Naive thymus-derived CD4-positive, alpha-beta T cell (primary cell): ENCODE data around the gene ACVR1B. TPM values are rescaled to one million over a fixed set of nuclear protein-coding genes. Genes with fewer than 3 reads are reported as not detected.
"Not testable (repeated sequence)": the region's sequence is repeated elsewhere in the genome, so short reads cannot be mapped to it uniquely, and the experiment has no call there.

Experiments
- ATAC-seq: fragments of 150-1000 bp; cut with Tn5 transposase; 2 replicates; pipeline ENCODE4 v1.10.0; 2021; ENCODE audit warnings: mild to moderate bottlenecking, moderate library complexity
- CTCF ChIA-PET: fragments of 350-600 bp; sonication (Branson Sonifier 250); formaldehyde crosslinking; loops from one replicate; lab custom pipeline; 2021; ENCODE audit warnings: antibody characterized with exemption; lab: Charles Lee
- POLR2A ChIA-PET: fragments of 350-600 bp; sonication (Branson Sonifier 250); formaldehyde crosslinking; loops from one replicate; lab custom pipeline; 2021; ENCODE audit warnings: antibody characterized with exemption, inconsistent platforms; lab: Charles Lee
- DNase-seq, 9 donors: peaks; one replicate each; pipeline versions ENCODE4 v3.0.0 to v3.0.0-alpha.2; 2020 to 2022; ENCODE audit warnings: mixed read lengths in 1 of 9
- H3K27ac ChIP-seq: one replicate; pipeline ENCODE4 v1.7.0; 2013; ENCODE audit warnings: mild to moderate bottlenecking, low read depth, low read length, moderate library complexity
- H3K27me3 ChIP-seq, 2 donors: one replicate each; pipeline ENCODE4 v1.7.0; 2013; ENCODE audit warnings: low read length in 2 of 2, mild to moderate bottlenecking in 2 of 2, moderate library complexity in 2 of 2; ENCODE audit not compliant: control insufficient read depth in 2 of 2, insufficient read depth in 2 of 2
- H3K36me3 ChIP-seq, 3 experiments: 1 replicate in 2 of 3; 2 replicates in 1 of 3; pipeline ENCODE4 v1.7.0; 2013; ENCODE audit warnings: low read length in 3 of 3, mild to moderate bottlenecking in 3 of 3, moderate library complexity in 1 of 3; ENCODE audit not compliant: insufficient read depth in 3 of 3, control insufficient read depth in 2 of 3
- H3K4me1 ChIP-seq, 2 donors: one replicate each; pipeline ENCODE4 v1.7.0; 2013; ENCODE audit warnings: low read length in 2 of 2, mild to moderate bottlenecking in 2 of 2, moderate library complexity in 1 of 2; ENCODE audit not compliant: control insufficient read depth in 2 of 2, insufficient read depth in 2 of 2
- H3K4me3 ChIP-seq: 2 replicates; pipeline ENCODE4 v1.7.0; 2013; ENCODE audit warnings: mild to moderate bottlenecking, low read length
- H3K9me3 ChIP-seq, 3 experiments: 1 replicate in 2 of 3; 2 replicates in 1 of 3; pipeline ENCODE4 v1.7.0; 2013; ENCODE audit warnings: low read length in 3 of 3; ENCODE audit not compliant: control insufficient read depth in 2 of 3
- H3K27ac Mint-ChIP-seq, 9 donors: one replicate each; pipeline ENCODE4 v1.8.0; 2020 to 2022; ENCODE audit warnings: mixed read lengths in 9 of 9, mild to moderate bottlenecking in 8 of 9, moderate library complexity in 5 of 9, inconsistent platforms in 2 of 9
- H3K27me3 Mint-ChIP-seq, 5 donors: one replicate each; pipeline ENCODE4 v1.8.0; 2021 to 2022; ENCODE audit warnings: mixed read lengths in 5 of 5, mild to moderate bottlenecking in 1 of 5
- H3K36me3 Mint-ChIP-seq, 5 donors: one replicate each; pipeline ENCODE4 v1.8.0; 2020 to 2022; ENCODE audit warnings: mixed read lengths in 5 of 5, mild to moderate bottlenecking in 3 of 5, inconsistent platforms in 1 of 5
- H3K4me1 Mint-ChIP-seq, 7 donors: one replicate each; pipeline ENCODE4 v1.8.0; 2020 to 2022; ENCODE audit warnings: mixed read lengths in 7 of 7, mild to moderate bottlenecking in 3 of 7, inconsistent platforms in 1 of 7
- H3K4me3 Mint-ChIP-seq, 10 donors: one replicate each; pipeline ENCODE4 v1.8.0; 2020 to 2022; ENCODE audit warnings: mild to moderate bottlenecking in 10 of 10, mixed read lengths in 10 of 10, moderate library complexity in 6 of 10, inconsistent platforms in 2 of 10
- H3K9me3 Mint-ChIP-seq, 11 donors: one replicate each; pipeline ENCODE4 v1.8.0; 2020 to 2022; ENCODE audit warnings: mixed read lengths in 11 of 11, mild to moderate bottlenecking in 4 of 11, inconsistent platforms in 1 of 11, moderate library complexity in 1 of 11
- intact Hi-C, 2 donors: fragments of 100-400 bp; cut with micrococcal nuclease; formaldehyde crosslinking; loops; one replicate each; pipeline ENCODE4 v1.15.1; 2023
- polyA plus RNA-seq, 2 donors: library from polyadenylated mRNA; unstranded; fragments of 300-500 nt; fragmentation: Illumina TruSeq; gene quantifications; one replicate each; pipeline ENCODE4 v1.2.3, GENCODE V29; 2021
- total RNA-seq, 6 experiments: library from RNA in 5 of 6; stranded (reverse) in 5 of 6; gene quantifications; 1 replicate in 5 of 6; 2 replicates in 1 of 6; pipeline ENCODE4 v1.2.3 and lab custom pipeline; 2021 to 2026

ACVR1B gene
- total and polyA plus RNA-seq, 7 experiments from 2014 or later: 2.5 to 14.8 (median 12.8) TPM

GRCh38 chr12:51974646-51975045 is 23.1 kb downstream of the ACVR1B start:
- H3K27me3 ChIP-seq: no peaks in the 10 kb centered on the region
- ATAC-seq (no peak), DNase-seq (no peak)
- Mint-ChIP-seq H3K4me1 (peaks cover 63 to 76% (median 72%) of the 10 kb centered on the region in 7 donors), H3K27ac (peak overlapping the region in 7 of 9 donors; percentile 1 to 94 (median 76)), H3K27me3 (peaks cover 0 to 16% (median 0%) of the 10 kb centered on the region in 5 donors), H3K36me3 (peaks cover 4 to 24% (median 17%) of the 10 kb centered on the region in 5 donors), H3K4me3 (peak overlapping the region; percentile 43 to 83 (median 66)), H3K9me3 (no peaks in the 10 kb centered on the region)
- peaks cover 0 to 13% (median 0%) of the 10 kb centered on the region in 3 experiments for H3K36me3 ChIP-seq
- peak overlapping the region; percentile 10 for H3K4me3 ChIP-seq
- peaks cover 56 to 65% of the 10 kb centered on the region in 2 donors for H3K4me1 ChIP-seq
- no peaks in the 10 kb centered on the region for H3K9me3 ChIP-seq
- H3K27ac ChIP-seq: peak overlapping the region; percentile 42
- intact Hi-C loops: loop anchor here (1.0 to 10.0 kb wide), 3 partner anchors 23 to 550 kb away; partner anchors contain the start of genes ACVR1B (in 1 of the 2) and SLC4A8 (in 1 of the 2)
- POLR2A ChIA-PET: interaction anchor here (0.7 to 1.1 kb wide), 6 partner anchors 11 to 1465 kb away, joined by 3 read pairs; partner anchors contain the start of genes ACVR1B and ATG101
- CTCF ChIA-PET: interaction anchor here (0.9 to 1.8 kb wide), 7 partner anchors 8 to 51 kb away, joined by 3 to 8 read pairs (median 5); no protein-coding TSS in a partner anchor

GRCh38 chr12:51975196-51975595 is 23.7 kb downstream of the ACVR1B start:
- no peaks in the 10 kb centered on the region for H3K27me3 ChIP-seq
- POLR2A ChIA-PET: interaction anchor here (0.7 to 1.1 kb wide), 6 partner anchors 11 to 1466 kb away, joined by 3 read pairs; partner anchors contain the start of genes ACVR1B and ATG101
- H3K4me1 ChIP-seq: peaks cover 54 to 60% of the 10 kb centered on the region in 2 donors
- peak overlapping the region in 9 of 10 donors; percentile 45 to 83 (median 68) for H3K4me3 Mint-ChIP-seq
- H3K36me3 Mint-ChIP-seq: peaks cover 4 to 24% (median 18%) of the 10 kb centered on the region in 5 donors
- peak overlapping the region in 7 of 9 donors; percentile 24 to 87 (median 44) for H3K27ac Mint-ChIP-seq
- CTCF ChIA-PET: interaction anchor here (0.9 to 1.8 kb wide), 7 partner anchors 9 to 50 kb away, joined by 3 to 8 read pairs (median 5); no protein-coding TSS in a partner anchor
- no peak overlapping the region for H3K27ac ChIP-seq
- no peak overlapping the region for H3K4me3 ChIP-seq
- H3K9me3 Mint-ChIP-seq: no peaks in the 10 kb centered on the region
- DNase-seq (no peak), ATAC-seq (no peak)
- peaks cover 61 to 75% (median 72%) of the 10 kb centered on the region in 7 donors for H3K4me1 Mint-ChIP-seq
- intact Hi-C loops: loop anchor here in 1 of 2 donors (10.0 kb wide), 1 partner anchor 550 kb away; the partner anchor contains the start of gene SLC4A8
- H3K36me3 ChIP-seq: peaks cover 0 to 13% (median 0%) of the 10 kb centered on the region in 3 experiments
- H3K9me3 ChIP-seq: no peaks in the 10 kb centered on the region
- H3K27me3 Mint-ChIP-seq: peaks cover 0 to 14% (median 0%) of the 10 kb centered on the region in 5 donors

- Histone ChIP-seq H3K4me3 (no peak overlapping the region), H3K27me3 (no peaks in the 10 kb centered on the region), H3K9me3 (no peaks in the 10 kb centered on the region), H3K36me3 (peaks cover 0 to 19% (median 0%) of the 10 kb centered on the region in 3 experiments), H3K4me1 (peaks cover 40 to 46% of the 10 kb centered on the region in 2 donors), H3K27ac (no peak overlapping the region)
- H3K27ac Mint-ChIP-seq: peak overlapping the region in 2 of 9 donors; percentile 22 to 24
- CTCF ChIA-PET: interaction anchor here (0.7 to 1.8 kb wide), 3 partner anchors 11 to 96 kb away, joined by 3 to 9 read pairs (median 3); no protein-coding TSS in a partner anchor
- intact Hi-C loops: loop anchor here in 1 of 2 donors (10.0 kb wide), 1 partner anchor 552 kb away; the partner anchor contains the start of gene SLC4A8
- peaks cover 52 to 69% (median 64%) of the 10 kb centered on the region in 7 donors for H3K4me1 Mint-ChIP-seq
- peak overlapping the region in 3 of 10 donors; percentile 14 to 73 (median 26) for H3K4me3 Mint-ChIP-seq
- POLR2A ChIA-PET: interaction anchor here (1.3 kb wide), 1 partner anchor 15 kb away, joined by 3 read pairs; no protein-coding TSS in a partner anchor
- ATAC-seq (no peak), DNase-seq (no peak)
- H3K9me3 Mint-ChIP-seq: no peaks in the 10 kb centered on the region
- peaks cover 0 to 12% (median 0%) of the 10 kb centered on the region in 5 donors for H3K27me3 Mint-ChIP-seq
- peaks cover 4 to 30% (median 23%) of the 10 kb centered on the region in 5 donors for H3K36me3 Mint-ChIP-seq
Measured at GRCh38 chr12:51976376-51977160, 25.1 kb downstream of the ACVR1B start.

- DNase-seq (no peak), ATAC-seq (no peak)
- Mint-ChIP-seq H3K4me1 (peaks cover 49 to 61% (median 56%) of the 10 kb centered on the region in 7 donors), H3K9me3 (no peaks in the 10 kb centered on the region), H3K36me3 (peaks cover 8 to 35% (median 23%) of the 10 kb centered on the region in 5 donors), H3K27me3 (peaks cover 0 to 12% (median 0%) of the 10 kb centered on the region in 5 donors), H3K4me3 (no peak overlapping the region), H3K27ac (no peak overlapping the region)
- ChIA-PET POLR2A (interaction anchor here (0.8 to 1.3 kb wide), 3 partner anchors 8 to 1964 kb away, joined by 3 read pairs; no protein-coding TSS in a partner anchor), CTCF (interaction anchor here (0.7 to 1.8 kb wide), 9 partner anchors 11 to 102 kb away, joined by 3 to 9 read pairs (median 4); no protein-coding TSS in a partner anchor)
- Histone ChIP-seq H3K36me3 (peaks cover 0 to 25% (median 0%) of the 10 kb centered on the region in 3 experiments), H3K27me3 (no peaks in the 10 kb centered on the region), H3K4me1 (peaks cover 33 to 39% of the 10 kb centered on the region in 2 donors), H3K4me3 (no peak overlapping the region), H3K9me3 (no peaks in the 10 kb centered on the region), H3K27ac (no peak overlapping the region)
- intact Hi-C loops: loop anchor here in 1 of 2 donors (10.0 kb wide), 1 partner anchor 553 kb away; the partner anchor contains the start of gene SLC4A8
Measured at GRCh38 chr12:51977320-51977753, 25.8 kb downstream of the ACVR1B start.

- Mint-ChIP-seq H3K4me1 (peaks cover 34 to 42% (median 37%) of the 10 kb centered on the region in 7 donors), H3K36me3 (peaks cover 11 to 49% (median 23%) of the 10 kb centered on the region in 5 donors)
- H3K27ac ChIP-seq, H3K27me3 ChIP-seq, DNase-seq, H3K27me3 Mint-ChIP-seq, ATAC-seq, H3K9me3 ChIP-seq, H3K4me3 ChIP-seq, H3K4me3 Mint-ChIP-seq, H3K27ac Mint-ChIP-seq, H3K9me3 Mint-ChIP-seq: not testable (repeated sequence)
- CTCF ChIA-PET: interaction anchor here (0.6 to 1.7 kb wide), 2 partner anchors 56 to 91 kb away, joined by 3 to 4 read pairs; partner anchors contain the start of gene ATG101
- POLR2A ChIA-PET: interaction anchor here (0.6 kb wide), 1 partner anchor 99 kb away, joined by 3 read pairs; no protein-coding TSS in a partner anchor
- Histone ChIP-seq H3K36me3 (peaks cover 0 to 44% (median 0%) of the 10 kb centered on the region in 3 experiments), H3K4me1 (peaks cover 14 to 19% of the 10 kb centered on the region in 2 donors)
- intact Hi-C loops: loop anchor here in 1 of 2 donors (10.0 kb wide), 1 partner anchor 555 kb away; the partner anchor contains the start of gene SLC4A8
Measured at GRCh38 chr12:51979306-51979705, 27.8 kb downstream of the ACVR1B start.
